Stimulated activated CD8-positive, alpha-beta memory T cell treated with anti-CD3 and anti-CD28 coated beads, Interleukin-12 subunit alpha, Interleukin-12 subunit beta, amount 100 ng/mL, for 24 hours (primary cell): ENCODE measurements around the gene IL1RN.

Experiments used
- DNase-seq: peaks from one replicate; pipeline ENCODE4 v3.0.0-alpha.2; 2020; ENCODE audit errors: extremely low read depth

The IL1RN gene

DNA sequence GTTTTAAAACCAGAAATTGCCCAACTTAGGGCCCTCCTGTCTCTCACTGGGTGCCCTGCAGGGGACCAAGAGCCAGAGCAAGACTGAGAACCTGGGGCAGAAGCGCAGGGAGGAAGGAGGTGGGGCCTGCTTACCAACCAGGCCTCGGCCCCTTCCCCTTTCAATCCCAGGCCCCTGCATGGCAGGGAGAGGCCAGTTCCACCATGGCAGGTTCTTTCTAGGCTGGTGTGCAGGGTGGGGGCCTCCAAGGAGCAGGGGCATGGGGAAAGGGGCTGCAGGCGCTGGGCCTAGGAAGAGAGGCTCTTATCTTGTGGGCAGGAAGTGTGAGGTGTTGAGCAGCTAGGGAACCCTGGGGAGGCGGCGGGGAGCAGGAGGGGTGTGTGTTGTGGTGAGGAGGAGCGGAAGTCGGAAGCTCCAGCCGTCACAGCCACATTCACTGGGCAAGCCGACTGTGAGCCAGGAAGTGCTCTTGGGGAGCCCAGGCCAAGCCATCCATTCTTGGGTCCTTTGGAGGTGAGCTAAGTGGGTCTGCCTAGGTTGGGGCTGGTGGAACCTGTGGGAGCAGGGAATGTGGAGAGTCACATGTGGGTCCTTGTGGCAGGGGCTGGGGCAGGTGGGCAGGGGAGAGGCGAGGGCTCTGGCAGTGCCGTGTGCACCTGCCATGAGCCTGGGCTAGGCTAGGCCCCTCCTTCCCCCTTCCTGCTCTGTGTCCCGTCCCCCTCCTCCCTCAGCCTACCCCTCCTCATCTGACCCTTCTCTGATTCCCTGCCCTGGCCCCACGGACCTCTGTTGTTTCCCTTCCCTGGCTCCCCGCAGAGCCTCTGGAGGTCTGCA, 46.4 kb downstream of the IL1RN start, which contains the start of gene PSD4:
TSS of gene PSD4 (plus strand) at position 430 of the 834 bp plus-strand sequence. CDS start 8,486 bp downstream, outside the sequence.
- DNase-seq = peak; percentile 65

DNA sequence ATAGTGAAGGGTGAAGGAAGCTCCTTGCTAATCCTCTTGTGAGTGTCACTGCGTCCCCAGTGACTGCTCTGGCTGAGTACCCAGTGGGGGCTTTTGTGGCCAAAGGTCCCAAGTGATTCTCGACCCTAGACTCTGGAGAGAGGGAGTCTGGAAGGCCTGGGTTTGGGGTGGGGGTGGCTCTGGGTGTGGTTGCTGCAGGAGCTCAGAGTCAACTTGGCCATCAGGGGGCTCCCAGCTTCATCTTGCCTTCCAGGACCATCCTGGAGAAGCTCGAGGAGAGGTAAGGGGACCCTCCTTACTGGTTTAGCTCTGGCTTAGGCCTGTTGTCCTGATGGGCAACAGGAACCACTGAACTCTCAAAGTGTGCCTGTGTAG, 47.0 kb downstream of the IL1RN start:
- no peak for DNase-seq

DNA sequence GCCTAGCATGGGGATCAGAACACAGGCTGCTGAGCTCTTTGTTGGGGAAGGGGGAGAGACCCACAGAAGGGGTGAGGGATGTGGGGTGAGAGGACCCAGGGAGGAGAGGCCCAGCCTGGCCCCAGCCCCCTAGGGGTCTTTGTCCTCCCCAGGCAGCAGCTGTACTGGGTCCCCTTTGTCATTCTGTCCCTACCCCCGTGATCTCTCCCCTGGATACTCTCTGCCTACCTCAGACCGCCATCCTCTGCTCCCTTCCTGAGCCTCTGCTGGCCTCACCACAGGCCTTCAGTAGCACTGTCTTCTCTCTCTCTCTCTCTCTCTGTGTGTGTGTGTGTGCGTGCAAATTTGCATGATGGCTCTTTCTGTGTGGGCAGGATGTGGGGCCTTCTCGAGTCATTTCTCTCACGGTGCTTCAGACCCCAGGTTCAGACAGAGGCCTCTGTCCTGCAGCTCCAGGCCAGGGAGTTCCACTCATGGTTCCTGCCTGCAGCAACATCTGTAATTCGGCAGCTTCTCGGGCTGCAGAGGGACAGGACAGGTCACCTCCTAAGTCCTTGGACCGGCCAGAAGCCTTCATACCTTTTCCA, 47.7 kb downstream of the IL1RN start:
- no peak for DNase-seq

DNA sequence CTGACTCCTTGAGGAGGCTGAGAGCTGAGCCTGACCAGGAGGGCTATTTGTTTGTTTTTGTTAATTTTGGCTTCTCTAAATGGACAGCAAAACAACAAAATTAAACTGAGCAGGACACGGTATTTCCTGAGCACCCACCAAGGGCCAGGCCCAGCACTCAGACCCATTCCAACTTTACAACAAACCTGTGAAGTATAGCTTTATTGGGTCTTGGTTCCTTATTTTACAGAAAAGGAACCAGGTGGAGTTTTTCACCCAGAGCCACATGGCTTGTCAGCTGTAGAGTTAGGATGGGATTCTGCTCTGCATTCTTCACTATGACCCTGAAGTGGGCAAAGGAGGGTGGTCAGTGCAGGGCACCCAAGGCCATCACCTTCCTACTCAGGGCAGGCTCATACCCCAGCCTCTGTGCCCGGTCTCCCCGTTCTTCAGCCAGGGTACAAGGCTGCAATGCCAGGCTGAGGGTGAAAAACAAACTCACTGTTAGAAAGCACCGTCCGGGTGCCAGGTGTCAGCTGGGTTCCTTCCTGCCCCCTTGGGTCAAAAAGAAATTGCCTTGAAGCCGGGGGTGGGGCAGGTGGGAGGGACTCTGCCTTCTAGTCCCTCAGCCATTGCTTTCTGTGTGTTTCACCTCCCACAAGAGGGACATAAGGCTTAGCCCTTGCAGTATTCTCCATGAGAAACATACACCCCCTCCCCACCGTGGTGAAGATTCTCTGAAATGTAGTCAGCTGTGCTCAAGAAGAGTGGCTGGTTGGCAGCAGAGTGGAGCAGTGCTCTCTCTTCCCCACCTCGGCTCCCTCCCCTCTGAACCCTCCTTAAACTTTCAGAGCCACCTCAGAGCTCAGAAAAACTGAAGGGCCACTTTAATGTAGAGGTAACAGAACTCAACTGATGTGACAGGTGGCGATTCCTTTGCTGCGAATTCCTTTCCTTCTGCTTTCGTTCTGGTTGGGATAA, 48.6 kb downstream of the IL1RN start:
- DNase-seq = no peak

DNA sequence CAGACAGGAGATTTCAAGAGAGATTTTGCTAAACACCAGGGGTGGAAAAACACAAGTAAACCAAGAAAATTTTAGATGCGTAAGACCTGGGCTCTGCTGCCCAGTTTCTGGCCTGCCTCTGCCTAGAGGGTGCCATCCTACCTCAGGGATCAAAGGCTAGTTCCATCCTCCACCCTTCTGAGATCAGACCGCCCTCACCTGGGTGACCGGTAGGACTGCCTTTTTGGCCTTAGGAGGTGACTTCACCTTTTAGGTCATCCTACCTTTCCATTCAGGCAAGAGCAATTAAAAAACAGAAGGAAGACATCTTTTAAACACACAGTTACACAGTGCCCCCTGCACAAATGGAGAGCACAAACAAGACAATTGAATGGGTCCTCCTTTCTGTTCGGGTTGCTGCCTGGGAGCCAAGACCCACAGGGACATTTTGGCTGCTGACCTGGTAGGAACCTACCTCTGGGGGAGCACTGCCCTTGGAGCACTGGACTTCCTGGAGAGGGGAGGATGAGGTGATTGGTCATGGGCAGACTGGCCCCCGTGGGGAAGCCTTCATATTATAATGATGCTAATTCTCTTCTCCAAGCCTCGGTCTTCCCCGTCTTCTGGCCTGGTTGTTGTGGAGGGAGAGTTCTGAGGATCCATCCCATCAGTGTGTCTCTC, 49.4 kb downstream of the IL1RN start:
- no peak for DNase-seq

DNA sequence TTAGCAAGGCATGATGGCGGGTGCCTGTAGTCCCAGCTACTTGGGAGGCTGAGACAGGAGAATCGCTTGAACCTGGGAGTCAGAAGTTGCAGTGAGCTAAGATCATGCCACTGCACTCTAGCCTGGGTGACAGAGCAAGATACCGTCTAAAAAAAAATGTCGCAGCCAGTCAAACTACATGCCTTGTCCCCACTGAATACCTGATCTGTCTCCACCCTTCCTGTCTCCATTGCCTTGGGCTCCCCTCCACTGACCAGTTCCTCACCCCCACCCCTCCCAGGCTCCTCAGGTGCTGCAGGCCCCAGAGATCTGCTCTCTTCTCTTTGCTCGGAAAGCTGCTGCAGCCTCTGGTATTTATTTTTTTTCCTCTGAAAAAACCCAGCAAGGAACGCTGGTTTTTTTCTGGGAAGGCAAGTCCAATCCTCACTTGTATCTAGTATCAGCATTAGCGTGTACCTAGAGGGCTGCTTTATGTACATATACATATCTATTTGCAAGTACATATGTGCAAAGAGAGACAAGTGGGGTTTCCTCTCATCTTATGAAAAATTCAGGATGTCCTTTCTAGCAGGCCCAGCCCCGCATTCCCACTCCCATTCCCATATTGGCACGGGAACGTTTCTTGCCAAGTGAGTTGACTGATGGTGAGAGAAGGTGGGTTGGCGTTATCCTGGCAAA, 50.8 kb downstream of the IL1RN start:
- no peak for DNase-seq

DNA sequence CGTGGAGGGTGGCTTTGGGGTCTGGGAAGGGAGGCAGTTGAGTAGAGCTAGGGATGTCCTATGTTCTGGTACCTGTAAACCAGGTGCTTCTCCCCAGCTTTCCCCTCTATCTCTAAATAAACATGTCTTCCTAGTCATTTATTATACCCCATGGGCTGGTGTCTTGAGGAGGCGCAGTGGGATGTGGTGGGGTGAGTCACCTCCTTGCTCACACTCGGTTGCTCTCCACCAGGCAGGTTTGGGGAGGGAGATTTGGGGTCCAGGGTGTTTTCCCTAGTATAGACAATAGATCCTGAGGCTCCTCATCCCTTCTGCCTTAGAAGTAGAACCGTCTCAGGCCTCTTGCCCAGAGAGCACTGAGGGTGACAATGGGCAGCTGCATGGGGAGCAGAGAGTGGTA, 51.5 kb downstream of the IL1RN start:
- DNase-seq = peak; percentile 45

DNA sequence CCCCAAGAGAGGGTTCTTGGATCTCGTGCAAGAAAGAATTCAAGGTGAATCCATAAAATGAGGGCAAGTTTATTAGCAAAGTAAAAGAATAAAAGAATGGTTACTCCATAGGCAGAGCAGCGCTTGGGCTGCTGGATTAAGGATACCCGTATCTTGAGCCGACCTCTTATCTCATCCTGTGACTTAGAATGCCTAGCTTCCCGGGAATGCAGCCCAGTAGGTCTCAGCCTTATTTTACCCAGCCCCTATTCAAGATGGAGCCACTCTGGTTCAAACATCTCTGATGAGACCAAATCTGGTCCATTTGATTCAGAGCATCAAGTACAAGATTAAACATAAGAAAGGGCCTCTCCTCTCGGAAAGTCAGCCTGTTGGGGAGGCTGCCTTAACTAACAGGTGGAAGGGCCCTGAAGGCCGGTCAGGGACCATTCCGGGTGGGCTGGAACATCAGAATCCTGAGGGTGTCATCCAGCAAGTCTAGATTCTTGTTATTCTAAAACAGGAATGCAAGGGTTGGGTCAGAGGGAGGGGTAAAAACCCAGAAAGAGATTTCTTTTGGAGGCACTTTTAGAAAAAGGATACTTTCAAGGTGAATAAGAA, 52.1 kb downstream of the IL1RN start:
- DNase-seq = no peak

DNA sequence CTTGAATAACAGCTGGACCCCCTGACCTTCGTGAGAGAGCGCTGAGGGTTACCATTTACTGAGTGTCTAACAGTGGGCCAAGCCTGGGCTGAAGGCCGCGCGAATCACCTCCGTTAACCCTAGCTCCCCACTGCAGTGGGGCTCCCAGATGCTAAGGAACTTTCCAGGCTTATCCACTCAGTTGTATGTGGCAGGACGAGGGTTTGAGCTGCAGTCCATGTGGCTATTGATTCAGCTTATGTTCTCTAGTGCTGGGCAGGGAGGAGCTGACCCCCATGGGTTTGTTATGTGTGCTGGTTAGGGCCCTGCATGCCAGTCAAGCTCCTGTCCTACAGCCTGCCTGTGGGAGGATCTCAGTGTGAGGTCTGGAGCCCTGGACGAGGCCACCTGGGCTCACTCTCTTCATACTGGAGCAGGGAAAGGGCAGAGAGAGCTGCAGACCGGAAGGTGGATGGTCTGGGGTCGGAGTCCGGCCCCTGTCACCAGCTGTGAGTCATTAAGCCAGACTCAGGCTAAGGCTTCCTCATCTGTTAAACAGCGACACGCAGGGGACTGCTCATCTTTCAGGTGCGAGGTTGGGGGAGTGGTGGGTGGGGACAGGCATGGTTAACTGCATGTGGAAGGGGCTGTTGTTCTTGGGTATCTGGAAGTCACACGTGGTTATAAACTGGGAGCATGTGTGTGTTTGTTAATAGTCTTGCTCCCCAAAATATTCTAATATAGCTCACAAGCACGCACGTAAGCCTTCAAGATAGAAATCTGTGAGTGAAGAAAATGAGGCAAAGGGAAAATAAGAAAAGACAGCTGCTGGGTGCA, 52.9 kb downstream of the IL1RN start:
- DNase-seq = no peak

DNA sequence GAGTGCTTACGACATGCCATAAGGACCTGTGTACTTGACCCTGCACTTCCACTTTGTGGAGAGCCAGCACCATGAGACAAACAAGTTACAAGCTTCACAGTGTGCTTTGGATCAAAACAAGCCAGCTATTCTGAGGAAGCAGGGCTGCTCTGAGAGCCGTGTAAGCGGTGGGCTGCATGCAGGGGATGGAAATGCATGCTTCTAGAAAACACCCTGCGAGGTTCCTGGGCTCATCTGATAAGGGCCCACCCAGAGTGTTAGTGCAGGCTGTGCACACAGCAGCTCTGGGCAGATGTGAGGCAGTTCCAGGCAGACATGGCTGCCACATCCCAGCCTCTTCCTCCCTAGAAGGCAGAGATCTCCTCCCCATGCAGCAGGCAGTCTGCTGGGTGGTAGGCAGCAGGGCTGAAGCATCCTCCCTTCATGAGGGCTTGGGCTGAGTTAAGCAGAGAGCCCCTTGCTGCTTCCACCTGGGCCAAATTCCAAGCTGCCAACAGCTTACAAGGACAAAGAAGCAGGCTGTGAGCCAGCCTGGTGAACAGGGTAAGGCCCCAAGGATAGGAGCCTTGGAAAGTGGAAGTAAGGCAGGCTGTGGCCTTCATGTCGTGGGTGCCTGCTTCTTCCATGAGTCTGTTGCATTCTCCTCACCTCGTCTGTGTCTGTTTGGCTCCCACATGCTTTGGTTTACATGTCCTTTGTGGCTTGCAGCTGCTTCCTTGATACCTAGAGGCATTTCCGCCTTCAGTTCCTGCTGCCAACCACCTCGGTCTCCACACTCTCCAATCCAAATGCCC, 54.1 kb downstream of the IL1RN start:
- no peak for DNase-seq

DNA sequence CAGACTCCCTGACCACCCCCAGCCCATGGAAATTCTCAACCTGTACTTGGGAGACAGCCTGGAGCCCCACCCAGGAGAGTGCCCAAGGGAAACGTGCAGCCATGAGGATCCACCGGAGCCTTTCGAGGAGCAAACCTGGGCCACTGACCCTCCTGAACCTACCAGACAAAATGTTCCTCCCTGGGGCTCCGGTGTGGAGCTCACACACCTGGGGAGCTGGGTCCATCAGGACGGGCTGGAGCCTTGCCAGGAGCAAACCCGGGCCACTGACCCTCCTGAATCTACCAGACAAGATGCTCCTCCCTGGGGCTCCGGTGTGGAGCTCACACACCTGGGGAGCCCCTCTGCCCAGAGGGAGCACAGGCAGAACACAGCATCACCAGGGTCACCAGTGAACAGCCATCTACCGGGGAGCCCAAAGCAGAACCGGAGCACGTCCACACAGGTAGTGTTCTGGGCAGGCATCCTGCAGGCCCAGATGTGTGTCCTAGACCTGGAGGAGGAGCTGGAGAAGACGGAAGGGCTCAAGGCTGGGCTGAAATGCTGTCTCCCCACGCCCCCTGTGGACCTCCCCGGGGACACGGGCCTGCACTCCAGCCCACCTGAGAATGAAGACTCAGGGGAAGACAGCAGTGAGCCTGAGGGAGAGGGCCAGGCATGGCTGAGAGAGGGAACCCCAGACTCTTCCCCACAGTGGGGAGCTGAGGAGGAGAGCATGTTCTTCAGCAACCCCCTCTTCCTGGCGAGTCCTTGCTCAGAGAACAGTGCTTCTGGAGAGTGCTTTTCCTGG, 55.3 kb downstream of the IL1RN start:
- no peak for DNase-seq

DNA sequence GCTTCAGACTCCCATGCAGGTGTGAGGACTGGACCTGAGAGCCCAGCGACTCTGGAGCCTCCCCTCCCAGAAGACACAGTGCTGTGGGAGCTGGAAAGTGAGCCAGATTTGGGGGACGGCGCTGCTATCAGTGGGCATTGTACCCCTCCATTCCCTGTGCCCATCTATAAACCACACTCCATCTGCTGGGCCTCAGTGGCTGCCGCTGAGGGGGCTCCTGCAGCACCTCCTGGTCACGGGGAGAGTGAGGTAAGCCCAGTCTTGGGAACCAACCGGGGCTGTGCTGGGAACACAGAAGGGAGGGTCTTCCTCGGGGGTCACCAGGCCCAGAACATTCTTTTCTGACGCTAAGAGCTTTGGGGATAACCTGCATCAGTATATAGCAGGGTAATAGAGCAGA, 55.9 kb downstream of the IL1RN start:
- no peak for DNase-seq
